Esophagus squamous epithelium (tissue), 4 donors: Measurements from ENCODE around the gene ZMAT5.

Experiments
- CTCF ChIP-seq, 6 experiments: fragments of 450-650 bp in 4 of 6; fragments of 200-600 bp in 2 of 6; sonication (generic) in 2 of 6; IDR thresholded peaks; one replicate each; pipeline ENCODE4 v1.5.1; 2016 to 2019; ENCODE audit warnings: antibody characterized with exemption in 6 of 6, mild to moderate bottlenecking in 4 of 6, moderate library complexity in 4 of 6
- POLR2A ChIP-seq, 4 donors: fragments of 450-650 bp; IDR thresholded peaks; one replicate each; pipeline ENCODE4 v1.6.1; 2017; ENCODE audit warnings: antibody characterized with exemption in 4 of 4, mild to moderate bottlenecking in 4 of 4, moderate library complexity in 3 of 4

- TF ChIP-seq CTCF (IDR thresholded peaks at IDR 0.05), result no peak
- no peak for TF ChIP-seq POLR2A (IDR thresholded peaks at IDR 0.05)
These were observed 36.4 kb upstream of the ZMAT5 start for GRCh38 chr22:29803190-29803589.
